MM.1S (cell line): Measurements from ENCODE around the gene RAD21L1.

Experiments
- EZH2 ChIP-seq: fragments of 300-600 bp; sonication (generic); optimal IDR thresholded peaks from 2 replicates; pipeline ENCODE3; 2017; ENCODE audit warnings: low read depth, mild to moderate bottlenecking, antibody characterized with exemption, low read length, mixed read lengths
- EZH2phosphoT487 ChIP-seq: fragments of 300-600 bp; sonication (generic); IDR thresholded peaks from 2 replicates; pipeline ENCODE4 v1.6.1; 2018; ENCODE audit warnings: antibody characterized with exemption, low read length
- TF ChIP-seq, protein P1 (sequence below): fragments of 300-600 bp; sonication (generic); IDR thresholded peaks from 2 replicates; pipeline ENCODE4 v1.5.1; 2016; ENCODE audit warnings: antibody characterized with exemption, low read length, mixed read lengths

DNA sequence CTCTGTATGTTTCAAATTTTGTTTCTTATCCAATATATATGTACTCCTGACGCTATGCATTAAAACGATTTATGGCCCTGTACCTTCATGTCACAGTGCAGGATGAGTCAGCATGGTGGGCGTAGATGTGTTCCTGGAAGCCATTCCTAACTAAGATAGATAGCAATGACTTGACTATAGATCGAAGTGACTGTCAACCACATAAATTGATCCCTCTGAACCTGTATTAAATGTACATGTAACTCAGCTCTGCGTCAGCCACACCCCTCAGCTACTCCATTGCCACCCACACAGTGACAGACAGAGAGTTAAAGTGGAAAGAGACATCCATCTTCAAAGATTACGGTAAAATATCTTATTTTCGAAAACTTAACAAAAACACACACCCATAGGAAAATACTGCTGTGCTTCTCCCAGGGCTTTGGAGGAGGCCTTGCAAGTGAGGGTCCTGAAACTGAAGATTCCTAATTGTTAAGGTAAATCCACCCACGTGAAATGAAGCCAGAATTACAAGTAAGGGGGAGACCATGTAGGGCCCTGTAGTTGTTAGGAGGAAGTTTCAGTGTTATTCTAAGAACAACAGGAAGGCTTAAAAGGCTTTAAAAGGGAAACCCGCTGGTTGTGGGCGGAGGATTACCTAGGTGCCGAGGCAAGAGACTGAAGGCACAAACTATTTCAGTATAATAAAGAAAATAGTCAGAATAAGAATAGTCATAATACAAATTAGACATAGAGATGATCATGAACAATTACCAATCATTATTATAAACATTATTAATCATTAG, 10.3 kb upstream of the RAD21L1 start:
- TF ChIP-seq, protein P1, sequence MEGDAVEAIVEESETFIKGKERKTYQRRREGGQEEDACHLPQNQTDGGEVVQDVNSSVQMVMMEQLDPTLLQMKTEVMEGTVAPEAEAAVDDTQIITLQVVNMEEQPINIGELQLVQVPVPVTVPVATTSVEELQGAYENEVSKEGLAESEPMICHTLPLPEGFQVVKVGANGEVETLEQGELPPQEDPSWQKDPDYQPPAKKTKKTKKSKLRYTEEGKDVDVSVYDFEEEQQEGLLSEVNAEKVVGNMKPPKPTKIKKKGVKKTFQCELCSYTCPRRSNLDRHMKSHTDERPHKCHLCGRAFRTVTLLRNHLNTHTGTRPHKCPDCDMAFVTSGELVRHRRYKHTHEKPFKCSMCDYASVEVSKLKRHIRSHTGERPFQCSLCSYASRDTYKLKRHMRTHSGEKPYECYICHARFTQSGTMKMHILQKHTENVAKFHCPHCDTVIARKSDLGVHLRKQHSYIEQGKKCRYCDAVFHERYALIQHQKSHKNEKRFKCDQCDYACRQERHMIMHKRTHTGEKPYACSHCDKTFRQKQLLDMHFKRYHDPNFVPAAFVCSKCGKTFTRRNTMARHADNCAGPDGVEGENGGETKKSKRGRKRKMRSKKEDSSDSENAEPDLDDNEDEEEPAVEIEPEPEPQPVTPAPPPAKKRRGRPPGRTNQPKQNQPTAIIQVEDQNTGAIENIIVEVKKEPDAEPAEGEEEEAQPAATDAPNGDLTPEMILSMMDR: no peak
- no peak for TF ChIP-seq EZH2
- TF ChIP-seq EZH2phosphoT487: no peak
